GM19395 (cell line): Measurements from ENCODE around the gene STRBP.

Source experiments
- ATAC-seq: cut with Tn5 transposase; IDR thresholded peaks from one replicate; pipeline ENCODE4 v1.9.1; 2021; ENCODE audit warnings: mild to moderate bottlenecking, moderate library complexity; ENCODE audit not compliant: unreplicated experiment

STRBP gene

DNA sequence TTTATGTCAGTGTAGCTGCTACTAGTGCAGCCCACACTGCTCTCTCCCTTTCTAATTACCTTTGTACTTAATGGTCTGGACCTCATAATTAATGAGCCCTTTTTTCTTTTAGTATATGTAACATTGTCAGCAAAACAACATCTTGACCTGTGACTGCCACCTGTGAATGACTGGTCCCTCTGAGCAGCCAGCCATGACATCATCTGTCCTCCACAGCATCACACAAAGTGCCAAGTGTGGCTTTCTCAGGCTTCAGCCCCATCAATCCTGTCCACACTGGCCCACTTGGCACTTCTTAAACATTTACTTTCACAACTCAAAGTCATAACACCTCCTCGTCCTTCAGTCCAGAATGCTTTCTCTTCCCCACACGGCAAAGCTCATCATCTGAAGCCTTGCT lies 130.2 kb downstream of the STRBP start:
- ATAC-seq = no peak

DNA sequence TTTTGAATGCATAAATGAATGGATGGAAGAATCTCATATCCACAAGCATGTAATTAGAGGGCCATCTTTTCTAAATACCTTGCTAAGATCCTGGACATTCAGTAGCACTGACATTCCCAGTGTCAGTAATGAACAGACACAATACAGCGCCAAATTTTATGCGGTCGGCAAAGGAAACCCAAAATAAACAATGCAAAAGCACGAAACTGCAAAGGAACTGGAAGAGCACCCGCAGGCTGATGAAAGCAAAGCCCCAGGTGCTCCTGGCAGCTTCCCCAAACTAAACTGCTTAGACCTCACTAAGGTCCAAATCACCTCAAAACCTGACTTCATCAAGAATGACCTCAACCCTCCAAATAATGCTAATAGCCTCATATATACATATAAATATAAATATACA lies 133.0 kb downstream of the STRBP start:
- no peak for ATAC-seq

DNA sequence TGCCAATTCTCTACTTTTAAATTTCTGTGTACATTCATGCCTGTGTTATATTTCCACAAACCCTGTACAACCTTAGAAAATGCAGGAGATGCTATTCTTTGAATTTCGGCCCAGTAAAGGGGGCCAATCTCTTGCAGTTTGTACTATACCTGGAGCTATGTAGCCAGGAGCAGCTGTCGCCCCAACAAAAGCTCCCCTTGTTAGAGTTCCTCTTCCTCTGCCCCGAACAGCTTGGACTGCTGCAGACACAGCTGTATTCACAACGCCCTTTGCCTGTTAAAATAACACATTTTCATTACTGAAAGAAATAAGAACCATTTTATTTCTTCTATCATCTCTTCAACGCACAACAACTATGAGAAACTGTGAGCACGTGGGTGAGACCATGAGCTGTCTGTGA lies 135.7 kb downstream of the STRBP start:
- ATAC-seq = no peak

DNA sequence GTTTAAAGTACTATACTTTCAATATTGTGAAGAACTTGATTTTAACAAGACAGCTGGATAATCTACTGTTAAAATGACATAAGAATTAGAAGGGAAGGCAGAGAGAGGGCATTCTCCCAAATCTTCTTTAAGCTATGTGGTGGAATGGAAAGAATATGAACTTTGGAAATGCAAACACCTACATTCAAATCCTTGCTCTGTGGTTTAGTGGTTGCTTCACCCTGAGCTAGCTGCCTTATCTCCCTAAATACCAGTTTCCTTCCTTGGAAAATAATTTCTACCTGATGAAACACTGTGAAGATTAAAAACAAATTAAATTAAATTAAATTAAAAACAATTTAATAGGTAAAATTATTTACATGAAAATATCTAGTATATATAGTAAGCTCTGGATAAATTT lies 136.4 kb downstream of the STRBP start:
- no peak for ATAC-seq

- ATAC-seq = no peak
These were observed 137.1 kb downstream of the STRBP start for GRCh38 chr9:123131258-123131657.

GRCh38 chr9:123129423-123129822 lies 139.0 kb downstream of the STRBP start:
- no peak for ATAC-seq

GRCh38 chr9:123128591-123128990 lies 139.8 kb downstream of the STRBP start:
- ATAC-seq = no peak

GRCh38 chr9:123127512-123128075 lies 140.8 kb downstream of the STRBP start:
- ATAC-seq = no peak

DNA sequence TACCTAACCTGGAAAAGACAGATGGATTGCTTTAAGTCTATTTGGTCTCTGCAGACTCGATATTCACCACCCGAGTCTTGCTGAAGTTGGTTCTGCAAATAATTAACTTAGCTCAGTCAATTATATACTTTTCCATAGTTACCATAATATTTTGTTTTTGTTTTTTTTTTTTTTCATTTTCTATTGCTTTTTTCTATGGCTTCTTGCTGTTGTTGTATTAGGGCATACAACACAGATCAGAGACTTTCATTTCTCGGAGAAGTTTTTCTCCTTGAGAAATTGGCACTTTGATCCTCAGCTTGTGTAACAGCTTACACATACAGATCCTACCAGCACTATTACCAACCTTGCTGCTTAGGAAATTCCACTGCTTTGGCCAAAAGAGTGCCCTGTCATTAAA lies 146.9 kb downstream of the STRBP start:
- no peak for ATAC-seq

DNA sequence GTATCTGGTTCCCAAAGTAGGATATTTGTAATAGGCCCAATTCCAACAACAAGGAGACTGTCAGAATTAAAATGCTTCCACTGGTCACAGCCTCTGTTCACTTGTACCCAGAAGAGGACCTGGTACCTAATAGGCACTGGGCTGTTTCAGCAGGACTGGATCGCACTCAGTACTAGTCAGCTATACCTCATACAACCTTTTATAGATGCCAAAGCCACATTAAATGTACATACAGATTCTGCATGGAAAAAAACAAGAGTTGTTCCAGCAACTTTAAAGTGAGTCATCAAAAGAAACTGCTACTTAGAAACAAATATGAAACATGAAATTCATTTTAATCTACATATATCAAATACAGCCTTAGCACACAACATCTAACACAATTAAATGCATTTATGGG lies 147.4 kb downstream of the STRBP start:
- ATAC-seq = no peak

- ATAC-seq = no peak
These were observed 148.3 kb downstream of the STRBP start for GRCh38 chr9:123120131-123120530.

DNA sequence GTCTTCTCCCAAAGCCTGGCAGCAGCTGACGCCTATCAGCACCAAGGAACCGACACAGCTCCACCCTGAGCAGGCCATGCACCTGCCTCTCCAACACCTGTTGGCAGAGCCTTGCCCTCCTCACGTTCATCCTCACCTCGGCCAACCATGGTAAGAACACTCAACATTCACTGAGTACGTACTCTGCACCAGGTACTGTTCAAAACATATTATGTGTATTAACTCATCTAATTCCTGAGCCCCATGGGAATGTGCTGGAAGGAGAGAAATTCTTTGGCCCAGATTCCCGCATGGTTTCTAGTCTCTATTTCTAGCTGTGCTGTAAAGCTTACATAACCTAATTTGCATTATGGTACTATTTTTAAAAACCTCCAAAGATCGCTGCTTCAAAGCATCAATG lies 148.8 kb downstream of the STRBP start:
- ATAC-seq = no peak

DNA sequence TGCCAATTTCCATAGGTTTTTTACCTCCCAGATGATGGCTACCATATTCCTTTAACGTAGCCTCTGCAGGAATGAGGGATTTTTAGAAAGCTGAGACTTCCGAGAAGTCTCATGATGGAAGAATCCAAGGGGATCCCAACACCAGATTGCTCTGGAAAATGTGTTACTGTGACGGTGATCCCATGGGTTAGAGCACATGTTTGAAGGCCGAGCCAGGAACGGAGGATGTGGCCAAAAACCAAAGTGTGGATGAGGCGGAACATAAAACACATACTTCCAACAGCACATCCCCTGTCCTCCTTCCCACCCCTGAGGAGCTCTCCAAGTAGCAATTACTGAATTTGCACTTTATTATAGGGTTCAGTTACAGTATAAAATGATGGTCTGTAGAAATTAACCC lies 152.3 kb downstream of the STRBP start:
- no peak for ATAC-seq

GRCh38 chr9:123115146-123115913 lies 153.1 kb downstream of the STRBP start:
- no peak for ATAC-seq

GRCh38 chr9:123113185-123113584 lies 155.2 kb downstream of the STRBP start:
- ATAC-seq = no peak

GRCh38 chr9:123112015-123112975 lies 156.1 kb downstream of the STRBP start:
- peak; percentile 55 for ATAC-seq

- ATAC-seq = peak; percentile 15
These were observed 156.9 kb downstream of the STRBP start for GRCh38 chr9:123111427-123112014.

DNA sequence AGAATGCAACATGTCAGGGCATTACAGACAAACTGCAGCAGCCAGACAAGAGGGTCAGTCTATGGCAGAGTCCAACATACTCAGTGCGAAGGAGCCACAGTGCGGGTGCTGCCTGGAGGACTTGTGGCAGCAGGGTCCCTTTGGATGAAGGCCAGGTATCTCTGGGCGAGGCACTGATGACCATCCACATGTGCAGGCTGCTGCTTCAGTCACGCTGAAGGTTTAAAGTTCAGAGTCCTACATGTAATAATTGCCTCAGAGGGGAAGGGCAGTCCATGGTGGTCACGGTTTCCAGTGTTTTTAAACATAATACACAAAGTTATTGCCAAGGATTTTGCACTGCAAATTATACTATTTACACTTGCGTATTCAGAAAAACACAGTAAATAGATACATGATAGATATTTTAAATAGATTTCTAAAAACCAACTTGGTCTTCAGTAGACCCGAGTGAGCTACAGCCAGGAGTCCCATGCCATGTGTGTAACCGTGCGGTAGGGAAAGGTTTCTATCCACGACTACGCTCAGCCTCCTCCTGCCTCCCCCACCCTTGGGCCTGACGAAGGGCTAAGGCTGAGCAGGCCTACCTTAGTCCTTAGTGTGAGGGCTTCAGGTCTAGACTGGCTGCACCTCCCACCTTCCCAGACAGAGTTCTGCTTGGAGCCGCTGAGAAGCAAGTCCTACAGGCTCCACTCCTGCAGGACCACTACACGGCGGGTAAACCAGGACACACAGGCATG lies 158.7 kb downstream of the STRBP start:
- no peak for ATAC-seq

- no peak for ATAC-seq
These were observed 159.4 kb downstream of the STRBP start for GRCh38 chr9:123108976-123109375.

GRCh38 chr9:123107639-123108285 lies 160.6 kb downstream of the STRBP start:
- no peak for ATAC-seq
